ENCODE results near the gene ZNF823.

DNA sequence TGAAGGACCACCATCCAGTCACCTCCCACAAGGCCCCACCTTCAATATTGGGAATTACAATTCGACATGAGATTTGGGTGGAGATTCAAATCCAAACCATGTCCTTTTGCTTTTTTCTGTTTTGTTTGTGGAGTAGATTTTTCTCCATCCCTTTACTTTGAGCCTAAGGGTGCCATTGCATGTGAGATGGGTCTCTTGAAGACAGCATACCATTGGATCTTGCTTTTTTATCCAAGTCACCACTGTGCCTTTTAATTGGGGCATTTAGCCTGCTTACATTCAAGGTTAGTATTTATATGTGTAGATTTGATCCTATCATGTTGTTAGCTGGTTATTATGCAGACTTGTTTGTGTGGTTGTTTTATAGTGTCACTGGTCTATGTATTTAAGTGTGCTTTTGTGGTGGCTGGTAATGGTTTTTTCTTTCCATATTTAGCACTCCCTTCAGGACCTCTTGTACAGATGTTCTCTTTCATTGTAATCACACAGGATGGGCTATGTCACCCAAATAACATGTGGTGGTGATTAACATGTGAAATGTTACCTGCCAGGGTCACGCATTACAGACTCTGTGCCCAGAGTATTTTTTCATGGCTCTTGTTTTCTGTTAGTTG lies 58.0 kb downstream of the ZNF823 start:
- TF ChIP-seq L3MBTL2 (conservative IDR thresholded peaks at IDR 0.05), result no peak
- no peak for TF ChIP-seq CTBP1 (IDR thresholded peaks at IDR 0.05; ENCODE audit: borderline replicate concordance)
- TF ChIP-seq BHLHE40 (IDR thresholded peaks at IDR 0.05; ENCODE audit: borderline replicate concordance), result no peak
- TF ChIP-seq ZNF384 (IDR thresholded peaks at IDR 0.05), result no peak
- TF ChIP-seq LEF1 (IDR thresholded peaks at IDR 0.05; ENCODE audit: borderline replicate concordance), result no peak
- no peak for TF ChIP-seq FOXK2 (IDR thresholded peaks at IDR 0.05)
- TF ChIP-seq SP1 (IDR thresholded peaks at IDR 0.05), result no peak
- TF ChIP-seq HDGF (IDR thresholded peaks at IDR 0.05; ENCODE audit: borderline replicate concordance), result no peak
- TF ChIP-seq ARNT (IDR thresholded peaks at IDR 0.05), result no peak
- TF ChIP-seq SUZ12 (IDR thresholded peaks at IDR 0.05), result no peak
- TF ChIP-seq, protein P1, sequence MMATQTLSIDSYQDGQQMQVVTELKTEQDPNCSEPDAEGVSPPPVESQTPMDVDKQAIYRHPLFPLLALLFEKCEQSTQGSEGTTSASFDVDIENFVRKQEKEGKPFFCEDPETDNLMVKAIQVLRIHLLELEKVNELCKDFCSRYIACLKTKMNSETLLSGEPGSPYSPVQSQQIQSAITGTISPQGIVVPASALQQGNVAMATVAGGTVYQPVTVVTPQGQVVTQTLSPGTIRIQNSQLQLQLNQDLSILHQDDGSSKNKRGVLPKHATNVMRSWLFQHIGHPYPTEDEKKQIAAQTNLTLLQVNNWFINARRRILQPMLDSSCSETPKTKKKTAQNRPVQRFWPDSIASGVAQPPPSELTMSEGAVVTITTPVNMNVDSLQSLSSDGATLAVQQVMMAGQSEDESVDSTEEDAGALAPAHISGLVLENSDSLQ (IDR thresholded peaks at IDR 0.05), result no peak
- TF ChIP-seq FOXA1 (IDR thresholded peaks at IDR 0.05), result no peak
- no peak for TF ChIP-seq FOXM1 (IDR thresholded peaks at IDR 0.05; ENCODE audit: borderline replicate concordance)
